Mucosa of descending colon (tissue), 3 donors: ENCODE measurements around the gene MICB. TPM values are rescaled to one million over a fixed set of nuclear protein-coding genes. Genes with fewer than 3 reads are reported as not detected.
A peak's percentile ranks its signal among the peaks of the same experiment; 100 is the strongest.
"Not testable (repeated sequence)": the region's sequence is repeated elsewhere in the genome, so short reads cannot be mapped to it uniquely, and the experiment has no call there.

Source experiments
- ATAC-seq: fragments of 200-7000 bp; cut with Tn5 transposase; one replicate; pipeline ENCODE4 v1.9.1; 2020; ENCODE audit warnings: mild to moderate bottlenecking, moderate library complexity
- DNase-seq, 3 donors: peaks; one replicate each; pipeline ENCODE4 v3.0.0-alpha.2; 2020
- H3K36me3 ChIP-seq: fragments of 200-600 bp; one replicate; pipeline ENCODE4 v1.8.0; 2021; ENCODE audit warnings: low read depth, mild to moderate bottlenecking
- H3K4me1 ChIP-seq: fragments of 200-600 bp; one replicate; pipeline ENCODE4 v1.8.0; 2021; ENCODE audit warnings: low read depth, mild to moderate bottlenecking
- H3K4me3 ChIP-seq: fragments of 200-600 bp; one replicate; pipeline ENCODE4 v1.8.0; 2021; ENCODE audit warnings: mild to moderate bottlenecking
- H3K9me3 ChIP-seq: fragments of 200-600 bp; one replicate; pipeline ENCODE4 v1.8.0; 2021; ENCODE audit warnings: mild to moderate bottlenecking
- intact Hi-C, 2 donors: fragments of 100-400 bp; cut with DNase I in 1 of 2; cut with micrococcal nuclease in 1 of 2; formaldehyde crosslinking; loops; one replicate each; pipeline versions ENCODE4 v1.11.0 to v1.11.1; 2022; cut with DNase I, micrococcal nuclease
- total RNA-seq, 3 donors: library from RNA; stranded (reverse); fragmentation: NEBNext Ultra II Directional in 2 of 3; extraction: Animal tissue kit (Norgen Biotek cat#: 25700) in 2 of 3; gene quantifications; one replicate each; pipeline versions ENCODE4 v1.2.1 to v1.2.4, GENCODE V29; 2021 to 2023
- TF ChIP-seq, protein P1 (sequence below): fragments of 200-600 bp; IDR thresholded peaks from one replicate; pipeline ENCODE4 v1.8.0; 2022; ENCODE audit warnings: antibody characterized with exemption, mild to moderate bottlenecking
- donor health status: DM: no; HTN: no; CAD: no; lungs with moderate emphysema.
- donor health status: DM: no; HTN: no; CAD: no.
- donor health status: DM: no; HTN: yes; CAD: no.

The MICB gene
- total RNA-seq, 3 donors from 2014 or later: 1.3 to 4.1 (median 2.9) TPM

DNA sequence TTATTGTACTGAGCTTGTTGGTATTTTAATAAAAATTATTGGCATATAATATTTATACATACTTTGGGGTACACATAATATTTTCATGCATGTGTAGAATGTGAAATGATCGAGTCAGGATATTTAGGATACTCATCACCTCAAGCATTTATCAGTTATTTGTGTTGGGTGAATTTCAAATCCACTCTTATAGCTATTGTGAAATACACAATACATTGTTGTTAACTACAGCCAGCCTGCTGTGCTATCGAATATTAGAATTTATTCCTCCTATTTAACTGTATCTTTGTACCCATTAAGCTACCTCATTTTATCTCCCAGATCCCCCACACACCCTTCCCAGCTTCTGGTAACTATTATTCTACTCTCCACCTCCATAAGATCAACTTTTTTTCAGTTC, 14.6 kb upstream of the MICB start:
- ATAC-seq: no peak

DNA sequence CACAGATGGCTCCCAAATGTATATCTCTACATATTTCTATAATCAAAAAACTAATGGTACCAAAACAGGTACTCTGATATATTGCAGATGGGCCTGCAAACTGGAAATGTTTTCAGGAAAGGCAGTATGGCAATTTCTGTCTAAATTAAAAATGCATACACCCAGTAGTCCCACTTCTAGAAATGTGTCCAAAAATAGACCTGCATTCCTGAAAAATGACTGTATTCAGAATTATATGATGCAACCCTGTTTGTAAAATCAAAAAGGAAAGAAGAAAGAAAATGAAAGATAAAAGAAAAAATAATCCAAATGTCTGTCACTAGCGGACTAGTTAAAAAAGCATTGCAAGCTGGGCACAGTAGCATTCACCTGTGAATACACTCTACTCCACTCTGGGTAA, 12.9 kb upstream of the MICB start:
- ATAC-seq (no peak), DNase-seq (no peak)
- Histone ChIP-seq H3K9me3 (no peaks in the 10 kb centered on the region), H3K36me3 (no peaks in the 10 kb centered on the region), H3K4me3 (no peak overlapping the region), H3K4me1 (no peaks in the 10 kb centered on the region)
- TF ChIP-seq, protein P1, sequence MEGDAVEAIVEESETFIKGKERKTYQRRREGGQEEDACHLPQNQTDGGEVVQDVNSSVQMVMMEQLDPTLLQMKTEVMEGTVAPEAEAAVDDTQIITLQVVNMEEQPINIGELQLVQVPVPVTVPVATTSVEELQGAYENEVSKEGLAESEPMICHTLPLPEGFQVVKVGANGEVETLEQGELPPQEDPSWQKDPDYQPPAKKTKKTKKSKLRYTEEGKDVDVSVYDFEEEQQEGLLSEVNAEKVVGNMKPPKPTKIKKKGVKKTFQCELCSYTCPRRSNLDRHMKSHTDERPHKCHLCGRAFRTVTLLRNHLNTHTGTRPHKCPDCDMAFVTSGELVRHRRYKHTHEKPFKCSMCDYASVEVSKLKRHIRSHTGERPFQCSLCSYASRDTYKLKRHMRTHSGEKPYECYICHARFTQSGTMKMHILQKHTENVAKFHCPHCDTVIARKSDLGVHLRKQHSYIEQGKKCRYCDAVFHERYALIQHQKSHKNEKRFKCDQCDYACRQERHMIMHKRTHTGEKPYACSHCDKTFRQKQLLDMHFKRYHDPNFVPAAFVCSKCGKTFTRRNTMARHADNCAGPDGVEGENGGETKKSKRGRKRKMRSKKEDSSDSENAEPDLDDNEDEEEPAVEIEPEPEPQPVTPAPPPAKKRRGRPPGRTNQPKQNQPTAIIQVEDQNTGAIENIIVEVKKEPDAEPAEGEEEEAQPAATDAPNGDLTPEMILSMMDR: no peak
- intact Hi-C loops: no loop called here

More for the DNA sequence above, 14.6 kb upstream of the MICB start:
- Histone ChIP-seq H3K4me3 (no peak overlapping the region), H3K9me3 (no peaks in the 10 kb centered on the region), H3K4me1 (no peaks in the 10 kb centered on the region), H3K36me3 (no peaks in the 10 kb centered on the region)
- TF ChIP-seq, protein P1: no peak
- intact Hi-C loops: no loop called here
- DNase-seq: no peak

DNA sequence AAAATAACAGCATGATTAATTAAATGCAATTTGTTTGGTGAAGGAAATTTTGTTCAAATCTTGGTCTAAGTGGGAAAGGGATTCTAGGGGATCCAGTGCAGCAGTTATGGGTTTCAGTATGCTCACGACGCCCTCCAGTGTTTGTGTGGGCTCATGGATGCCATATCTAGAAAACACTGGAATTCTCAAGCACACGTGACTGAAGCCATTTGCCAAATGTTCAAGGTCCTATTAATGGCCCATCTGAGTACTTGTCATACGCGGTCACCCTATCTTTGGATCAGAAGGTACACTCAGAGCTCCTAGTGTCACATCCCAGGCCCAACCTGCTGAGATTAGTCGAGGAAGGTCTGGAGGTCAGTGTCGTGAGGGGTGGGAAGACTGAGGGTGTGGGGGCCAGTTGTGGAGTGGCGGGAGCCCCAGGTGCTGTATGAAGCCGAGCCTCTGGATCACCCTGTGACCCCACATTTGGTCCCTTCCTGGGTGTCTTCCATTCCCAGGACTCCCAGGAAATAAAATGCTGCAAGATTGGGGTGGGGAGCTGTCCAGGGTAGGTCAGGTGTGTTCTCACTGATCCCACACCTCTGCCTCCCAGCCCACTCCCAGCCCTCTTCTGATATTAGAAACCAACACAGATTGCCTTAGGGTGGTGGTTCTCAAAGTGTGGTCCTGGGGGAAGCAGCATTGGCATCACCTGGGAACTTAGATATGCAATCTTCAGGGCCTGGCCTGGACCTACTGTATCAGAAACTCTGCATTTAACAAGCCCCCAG, 11.7 kb upstream of the MICB start:
- H3K36me3 ChIP-seq, intact Hi-C loops, H3K4me1 ChIP-seq, DNase-seq, H3K4me3 ChIP-seq, H3K9me3 ChIP-seq: not testable (repeated sequence)
- ATAC-seq: peak; percentile 75

DNA sequence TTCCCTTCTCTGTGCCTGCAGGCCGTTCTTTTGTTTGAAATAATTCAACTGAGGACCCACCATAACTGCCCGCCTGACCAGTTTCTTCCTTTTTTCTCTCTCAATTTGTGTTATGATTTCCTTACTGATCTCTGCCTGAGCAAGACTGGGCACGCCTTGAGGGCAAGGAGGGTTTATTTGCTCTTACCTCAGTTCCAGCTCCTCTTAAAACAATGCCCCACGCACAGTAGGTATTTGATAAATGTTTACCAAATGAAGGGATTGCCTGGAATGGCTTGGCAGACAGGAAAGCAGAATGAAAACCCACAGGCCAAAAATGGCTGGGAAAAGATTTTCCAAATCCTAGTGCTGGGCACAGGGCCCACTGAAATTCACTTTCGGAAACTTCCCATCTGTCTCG, 10.3 kb upstream of the MICB start:
- DNase-seq, ATAC-seq, H3K4me3 ChIP-seq, H3K36me3 ChIP-seq, intact Hi-C loops, H3K4me1 ChIP-seq, H3K9me3 ChIP-seq: not testable (repeated sequence)

DNA sequence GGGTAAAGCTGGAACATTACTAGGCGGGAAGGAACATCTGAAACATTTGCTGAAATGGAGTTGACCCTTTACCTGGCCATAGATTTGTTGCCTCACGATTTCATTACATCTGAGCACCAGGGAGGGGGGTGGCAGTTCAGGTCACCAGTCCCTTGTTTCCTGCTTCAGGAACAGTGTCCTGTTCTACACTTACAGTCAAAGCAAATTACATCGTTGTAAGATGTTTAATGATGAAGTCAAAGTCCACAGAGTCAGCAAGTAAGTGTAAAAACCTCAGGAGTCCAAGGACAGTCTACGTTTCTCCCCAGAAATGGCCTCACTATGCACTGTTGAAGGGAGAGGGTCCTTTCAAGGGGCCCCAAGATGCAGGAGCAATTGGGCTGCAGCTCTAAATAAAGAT, 8.9 kb upstream of the MICB start:
- intact Hi-C loops: no loop called here
- peak; percentile 65 for ATAC-seq
- Histone ChIP-seq H3K4me1 (no peaks in the 10 kb centered on the region), H3K36me3 (no peaks in the 10 kb centered on the region), H3K9me3 (no peaks in the 10 kb centered on the region), H3K4me3 (no peak overlapping the region)
- TF ChIP-seq, protein P1: no peak
- DNase-seq: peak in 1 of 3 donors; percentile 74

DNA sequence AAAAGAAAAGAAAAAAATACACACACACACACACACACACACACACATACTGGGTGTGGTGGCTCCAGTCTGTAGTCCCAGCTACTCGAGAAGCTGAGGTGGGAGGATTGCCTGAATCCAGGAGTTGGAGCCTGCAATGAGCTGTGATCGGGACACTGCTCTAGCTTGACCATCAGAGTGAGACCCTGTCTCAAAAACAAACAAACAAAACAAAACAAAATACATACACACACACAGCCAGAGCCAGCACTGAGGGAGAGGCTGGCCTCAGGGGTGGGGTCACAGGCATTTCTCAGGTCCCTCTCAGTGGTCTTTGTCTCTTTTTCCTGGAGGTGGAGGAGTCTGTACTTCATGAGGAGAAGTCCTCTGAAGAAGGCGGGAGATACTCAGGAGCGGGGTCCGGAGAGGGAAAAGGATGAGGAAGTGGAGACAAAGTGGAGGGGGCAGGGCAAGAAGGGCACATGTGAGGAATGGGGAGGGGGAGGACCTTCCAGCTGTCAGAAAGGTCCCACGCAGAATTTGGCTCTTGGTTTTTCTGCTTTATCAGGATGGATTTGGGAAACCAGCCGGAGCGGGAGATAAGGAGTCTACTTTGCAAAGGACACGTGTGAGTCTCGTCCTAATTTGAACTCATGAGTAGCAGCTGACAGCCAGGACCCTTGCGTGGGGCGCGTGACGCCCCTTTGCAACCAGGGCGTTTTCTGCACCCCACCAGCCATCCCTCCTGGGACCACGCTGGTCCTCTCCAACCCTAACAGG, 7.7 kb upstream of the MICB start:
- TF ChIP-seq, protein P1: no peak
- intact Hi-C loops: loop anchor here in 1 of 2 donors (10.0 kb wide), 1 partner anchor 105 kb away; the partner anchor contains the start of gene NCR3
- H3K9me3 ChIP-seq: no peaks in the 10 kb centered on the region
- ATAC-seq: no peak
- H3K4me3 ChIP-seq: no peak overlapping the region
- no peaks in the 10 kb centered on the region for H3K36me3 ChIP-seq
- DNase-seq: no peak
- no peaks in the 10 kb centered on the region for H3K4me1 ChIP-seq

DNA sequence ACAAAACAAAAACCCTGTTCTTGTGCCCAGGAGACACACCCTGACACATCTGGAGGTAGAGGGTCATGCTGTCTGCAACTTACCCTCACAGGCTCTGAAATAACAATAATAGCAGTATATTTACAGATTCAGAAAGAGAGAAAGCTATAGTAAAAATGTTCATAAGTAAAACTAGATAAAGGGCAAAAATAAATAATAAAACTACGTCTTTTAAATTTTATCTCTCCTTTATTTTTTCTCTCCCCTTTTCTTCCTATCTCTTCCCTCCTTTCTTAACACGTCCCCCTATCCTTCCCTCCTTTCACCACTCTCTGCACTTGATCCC, 4.4 kb upstream of the MICB start:
- H3K9me3 ChIP-seq, DNase-seq, H3K4me3 ChIP-seq, H3K36me3 ChIP-seq, ATAC-seq: not testable (repeated sequence)
- intact Hi-C loops: loop anchor here in 1 of 2 donors (10.0 kb wide), 1 partner anchor 101 kb away; the partner anchor contains the start of gene NCR3
- peaks cover 12% of the 10 kb centered on the region for H3K4me1 ChIP-seq
